CD4-positive, alpha-beta T cell treated with Interleukin-2 at 100 ng/mL for 4 hours (primary cell): ENCODE results near the gene GFAP.

Experiments used
- DNase-seq: peaks from one replicate; pipeline ENCODE4 v3.0.0-alpha.2; 2020; ENCODE audit warnings: low spot score

GFAP gene

GRCh38 chr17:44862278-44862914 is 52.9 kb downstream of the GFAP start:
- DNase-seq = no peak

- no peak for DNase-seq
Measured at GRCh38 chr17:44859701-44860100, 55.6 kb downstream of the GFAP start.

- DNase-seq = no peak
Measured at GRCh38 chr17:44854192-44854591, 61.1 kb downstream of the GFAP start.
